ENCODE data around the gene ACACA. TPM values are rescaled to one million over a fixed set of nuclear protein-coding genes. Genes with fewer than 3 reads are reported as not detected.

Gene ACACA
- total and polyA plus RNA-seq, 9 of the 15 experiments (the other 6 are each of a cell fraction or from before 2014, with no cell fraction given) = 35.9 to 135 (median 88.4) TPM

DNA sequence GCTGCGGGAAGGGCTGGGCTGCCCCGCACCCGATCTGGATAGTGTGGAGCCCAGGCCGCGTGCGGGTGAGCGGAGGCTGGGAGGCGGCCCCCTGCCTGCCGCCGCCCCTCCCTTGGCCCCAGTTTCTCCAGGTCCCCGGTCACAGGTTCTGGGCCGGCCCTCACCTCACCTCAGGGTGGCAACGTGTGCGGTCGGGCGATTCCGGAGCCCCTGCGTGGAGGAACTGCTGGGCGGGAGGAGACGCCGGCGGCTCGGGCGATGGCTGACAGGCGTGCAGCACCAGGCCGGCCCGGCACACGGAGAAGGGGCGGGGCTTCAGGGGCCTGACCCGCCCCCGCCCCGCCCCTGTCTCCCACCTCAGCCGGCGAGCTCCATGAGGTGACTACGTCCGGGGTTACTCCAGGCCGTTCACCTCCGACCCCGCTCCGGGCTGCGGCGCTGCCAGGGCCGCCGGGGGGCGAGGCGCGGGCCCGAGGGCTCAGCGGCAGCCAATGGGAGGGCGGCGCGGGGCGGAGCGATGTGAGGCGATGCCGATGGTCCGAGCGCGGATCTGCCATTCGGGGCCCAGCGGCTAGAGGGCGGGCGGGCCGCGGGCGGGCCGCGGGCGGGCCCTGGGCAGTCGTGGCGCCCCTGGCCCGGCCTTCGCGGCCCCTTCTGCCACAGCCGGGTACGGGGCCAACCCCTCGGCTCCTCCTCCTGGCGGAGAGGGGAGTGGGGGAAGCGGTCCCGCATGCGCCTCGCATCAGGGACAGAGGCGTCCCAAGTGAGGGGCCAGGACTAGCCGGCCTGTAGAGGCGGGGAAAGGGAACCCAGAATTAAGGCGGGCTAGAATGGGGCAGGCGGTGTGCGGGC lies 47.6 kb downstream of the ACACA start (continued):
- TF ChIP-seq, protein P1, sequence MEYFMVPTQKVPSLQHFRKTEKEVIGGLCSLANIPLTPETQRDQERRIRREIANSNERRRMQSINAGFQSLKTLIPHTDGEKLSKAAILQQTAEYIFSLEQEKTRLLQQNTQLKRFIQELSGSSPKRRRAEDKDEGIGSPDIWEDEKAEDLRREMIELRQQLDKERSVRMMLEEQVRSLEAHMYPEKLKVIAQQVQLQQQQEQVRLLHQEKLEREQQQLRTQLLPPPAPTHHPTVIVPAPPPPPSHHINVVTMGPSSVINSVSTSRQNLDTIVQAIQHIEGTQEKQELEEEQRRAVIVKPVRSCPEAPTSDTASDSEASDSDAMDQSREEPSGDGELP (CRISPR knock-in tag; IDR thresholded peaks at IDR 0.05; ENCODE audit: borderline replicate concordance) = peak; percentile 68; the same call in 1 of the 2 replicates

DNA sequence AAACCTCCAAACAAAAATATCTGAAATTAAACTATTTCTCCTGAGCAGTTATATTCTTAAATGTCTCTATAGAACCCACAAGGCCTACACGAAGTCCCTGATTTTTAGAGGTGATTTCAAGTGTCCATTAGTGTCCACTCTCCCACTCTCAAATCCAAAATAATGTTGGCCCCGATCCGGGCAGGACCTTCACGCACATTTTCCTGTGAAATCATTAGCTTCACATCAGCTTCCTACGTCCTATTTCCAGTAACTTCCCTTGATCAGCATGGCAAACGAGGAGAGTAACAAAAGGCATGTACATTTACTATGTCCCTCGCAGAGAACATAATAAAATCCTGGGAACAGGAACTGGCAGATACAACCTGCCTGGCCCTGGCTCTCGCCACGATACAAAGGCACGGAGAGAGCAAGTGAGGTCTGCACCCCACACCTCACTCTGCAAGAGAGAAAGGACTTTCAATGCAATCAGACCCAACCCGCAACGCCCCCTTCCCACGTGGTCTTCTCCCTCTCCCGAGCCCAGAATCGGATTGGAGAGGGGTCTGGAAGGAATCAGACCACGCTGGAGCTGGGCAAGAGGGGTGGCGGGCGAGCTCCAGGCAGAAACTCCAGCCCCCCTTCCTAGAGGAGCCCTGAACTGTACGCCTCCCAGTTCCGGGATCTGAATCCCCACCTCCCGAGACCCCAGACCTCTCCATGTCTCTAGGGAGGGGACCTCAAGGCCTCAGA lies 48.4 kb downstream of the ACACA start:
- H3K9me3 ChIP-seq (replicated peaks; ENCODE audit: control insufficient read depth, insufficient read depth, low read depth, low read length) = no peaks in the 10 kb centered on the region
- ATAC-seq (peak; percentile 54), DNase-seq (ENCODE audit: extremely low read depth in 1 of 4, low spot score in 3 of 4) (peak; percentile 70 to 80 (median 74)), FAIRE-seq (no peak)
- BruUV-seq (replicated peaks) = no TSS peak
- peak overlapping the region; percentile 99 for H3K4me3 ChIP-seq
- peaks cover 14 to 20% of the 10 kb centered on the region in 2 experiments for H3K4me1 ChIP-seq (replicated peaks in 1 of 2; ENCODE audit: control insufficient read depth in 2 of 2, insufficient read depth in 2 of 2, low read length in 2 of 2)
- intact Hi-C loops (cut with micrococcal nuclease) = no loop called here
- ChIA-PET POLR2A (interaction anchor here (0.6 to 1.7 kb wide), 14 partner anchors 9 to 291 kb away, joined by 3 to 5 read pairs (median 3); no protein-coding TSS in a partner anchor), CTCF (ENCODE audit: low intra/inter-chr PET ratio) (interaction anchor here (2.0 kb wide), 1 partner anchor 15 kb away, joined by 9 read pairs; no protein-coding TSS in a partner anchor)
- no peaks in the 10 kb centered on the region for H3K27me3 ChIP-seq (ENCODE audit: control insufficient read depth in 2 of 2, insufficient read depth in 2 of 2, low read length in 2 of 2)
- peaks cover 60% of the 10 kb centered on the region for H3K79me2 ChIP-seq (ENCODE audit: control insufficient read depth, insufficient read depth, low read length)
- H2AFZ ChIP-seq (ENCODE audit: low read depth, low read length) = peak overlapping the region; percentile 77
- H3K27ac ChIP-seq (ENCODE audit: extremely low read depth, low read depth, low read length) = peak overlapping the region; percentile 93
- H3K9ac ChIP-seq (ENCODE audit: insufficient read depth in 1 of 2, low read depth in 2 of 2, low read length in 2 of 2) = peak overlapping the region; percentile 94 to 95
- no peaks in the 10 kb centered on the region for H3K9me1 ChIP-seq (ENCODE audit: control insufficient read depth, insufficient read depth, low read length)
- 2% methylated on average over 18 of the region's 21 CpGs for WGBS (ENCODE audit: insufficient coverage, low coverage, missing lambda C conversion rate)
- H4K20me1 ChIP-seq (replicated peaks; ENCODE audit: control insufficient read depth, insufficient read depth, low read length) = no peaks in the 10 kb centered on the region
- in situ Hi-C loops (cut with MboI) = no loop called here
- H3K4me2 ChIP-seq (ENCODE audit: insufficient read depth, low read length) = peak overlapping the region; percentile 97
- H3K36me3 ChIP-seq (ENCODE audit: control insufficient read depth, insufficient read depth, low read length) = peaks cover 27% of the 10 kb centered on the region
- no peak for TF ChIP-seq GATAD2B (IDR thresholded peaks at IDR 0.05; ENCODE audit: borderline replicate concordance)
- no peak for TF ChIP-seq EZH2 (IDR thresholded peaks at IDR 0.05; ENCODE audit: borderline replicate concordance, low read depth, low read length)
- no peak for TF ChIP-seq ZNF24 (IDR thresholded peaks at IDR 0.05)
- TF ChIP-seq SIN3A (IDR thresholded peaks at IDR 0.05; ENCODE audit: borderline replicate concordance in 2 of 2, control insufficient read depth in 1 of 2, low read depth in 2 of 2, low read length in 2 of 2) = peak; percentile 77 to 95; a peak in 3 of 4 replicates
- TF ChIP-seq ZNF316 (IDR thresholded peaks at IDR 0.05) = no peak
- TF ChIP-seq, protein P2, sequence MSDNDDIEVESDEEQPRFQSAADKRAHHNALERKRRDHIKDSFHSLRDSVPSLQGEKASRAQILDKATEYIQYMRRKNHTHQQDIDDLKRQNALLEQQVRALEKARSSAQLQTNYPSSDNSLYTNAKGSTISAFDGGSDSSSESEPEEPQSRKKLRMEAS (CRISPR knock-in tag; IDR thresholded peaks at IDR 0.05) = no peak; the same call in 1 of the 2 replicates
- TF ChIP-seq ZNF583 (CRISPR knock-in tag; IDR thresholded peaks at IDR 0.05) = 0 out of 2 replicates have a peak, but pooled peaks have one; percentile 28
- TF ChIP-seq, protein P3, sequence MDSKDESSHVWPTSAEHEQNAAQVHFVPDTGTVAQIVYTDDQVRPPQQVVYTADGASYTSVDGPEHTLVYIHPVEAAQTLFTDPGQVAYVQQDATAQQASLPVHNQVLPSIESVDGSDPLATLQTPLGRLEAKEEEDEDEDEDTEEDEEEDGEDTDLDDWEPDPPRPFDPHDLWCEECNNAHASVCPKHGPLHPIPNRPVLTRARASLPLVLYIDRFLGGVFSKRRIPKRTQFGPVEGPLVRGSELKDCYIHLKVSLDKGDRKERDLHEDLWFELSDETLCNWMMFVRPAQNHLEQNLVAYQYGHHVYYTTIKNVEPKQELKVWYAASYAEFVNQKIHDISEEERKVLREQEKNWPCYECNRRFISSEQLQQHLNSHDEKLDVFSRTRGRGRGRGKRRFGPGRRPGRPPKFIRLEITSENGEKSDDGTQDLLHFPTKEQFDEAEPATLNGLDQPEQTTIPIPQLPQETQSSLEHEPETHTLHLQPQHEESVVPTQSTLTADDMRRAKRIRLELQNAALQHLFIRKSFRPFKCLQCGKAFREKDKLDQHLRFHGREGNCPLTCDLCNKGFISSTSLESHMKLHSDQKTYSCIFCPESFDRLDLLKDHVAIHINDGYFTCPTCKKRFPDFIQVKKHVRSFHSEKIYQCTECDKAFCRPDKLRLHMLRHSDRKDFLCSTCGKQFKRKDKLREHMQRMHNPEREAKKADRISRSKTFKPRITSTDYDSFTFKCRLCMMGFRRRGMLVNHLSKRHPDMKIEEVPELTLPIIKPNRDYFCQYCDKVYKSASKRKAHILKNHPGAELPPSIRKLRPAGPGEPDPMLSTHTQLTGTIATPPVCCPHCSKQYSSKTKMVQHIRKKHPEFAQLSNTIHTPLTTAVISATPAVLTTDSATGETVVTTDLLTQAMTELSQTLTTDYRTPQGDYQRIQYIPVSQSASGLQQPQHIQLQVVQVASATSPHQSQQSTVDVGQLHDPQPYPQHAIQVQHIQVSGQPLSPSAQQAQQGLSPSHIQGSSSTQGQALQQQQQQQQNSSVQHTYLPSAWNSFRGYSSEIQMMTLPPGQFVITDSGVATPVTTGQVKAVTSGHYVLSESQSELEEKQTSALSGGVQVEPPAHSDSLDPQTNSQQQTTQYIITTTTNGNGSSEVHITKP (IDR thresholded peaks at IDR 0.05; ENCODE audit: partially characterized antibody) = no peak

Measured in K562 (cell line).